Left lobe of liver (tissue), 2 donors: Measurements from ENCODE around the gene TMEM191B. TPM values are rescaled to one million over a fixed set of nuclear protein-coding genes. Genes with fewer than 3 reads are reported as not detected.
"Not testable (repeated sequence)": the region's sequence is repeated elsewhere in the genome, so short reads cannot be mapped to it uniquely, and the experiment has no call there.

Experiments used
- ATAC-seq: fragments of 200-7000 bp; cut with Tn5 transposase; one replicate; pipeline ENCODE4 v1.9.1; 2020; ENCODE audit warnings: mild to moderate bottlenecking, moderate library complexity
- DNase-seq: peaks from one replicate; pipeline ENCODE4 v3.0.0-alpha.2; 2020; ENCODE audit warnings: low spot score
- total RNA-seq: library from RNA; stranded (reverse); gene quantifications from one replicate; pipeline ENCODE4 v1.2.1, GENCODE V29; 2021
- donor health status: DM: no; HTN: no; CAD: no; lungs with moderate emphysema.
- donor health status: DM: no; HTN: yes; CAD: no.

Gene TMEM191B
- total RNA-seq, 1 donor from 2014 or later: 0.65 TPM

DNA sequence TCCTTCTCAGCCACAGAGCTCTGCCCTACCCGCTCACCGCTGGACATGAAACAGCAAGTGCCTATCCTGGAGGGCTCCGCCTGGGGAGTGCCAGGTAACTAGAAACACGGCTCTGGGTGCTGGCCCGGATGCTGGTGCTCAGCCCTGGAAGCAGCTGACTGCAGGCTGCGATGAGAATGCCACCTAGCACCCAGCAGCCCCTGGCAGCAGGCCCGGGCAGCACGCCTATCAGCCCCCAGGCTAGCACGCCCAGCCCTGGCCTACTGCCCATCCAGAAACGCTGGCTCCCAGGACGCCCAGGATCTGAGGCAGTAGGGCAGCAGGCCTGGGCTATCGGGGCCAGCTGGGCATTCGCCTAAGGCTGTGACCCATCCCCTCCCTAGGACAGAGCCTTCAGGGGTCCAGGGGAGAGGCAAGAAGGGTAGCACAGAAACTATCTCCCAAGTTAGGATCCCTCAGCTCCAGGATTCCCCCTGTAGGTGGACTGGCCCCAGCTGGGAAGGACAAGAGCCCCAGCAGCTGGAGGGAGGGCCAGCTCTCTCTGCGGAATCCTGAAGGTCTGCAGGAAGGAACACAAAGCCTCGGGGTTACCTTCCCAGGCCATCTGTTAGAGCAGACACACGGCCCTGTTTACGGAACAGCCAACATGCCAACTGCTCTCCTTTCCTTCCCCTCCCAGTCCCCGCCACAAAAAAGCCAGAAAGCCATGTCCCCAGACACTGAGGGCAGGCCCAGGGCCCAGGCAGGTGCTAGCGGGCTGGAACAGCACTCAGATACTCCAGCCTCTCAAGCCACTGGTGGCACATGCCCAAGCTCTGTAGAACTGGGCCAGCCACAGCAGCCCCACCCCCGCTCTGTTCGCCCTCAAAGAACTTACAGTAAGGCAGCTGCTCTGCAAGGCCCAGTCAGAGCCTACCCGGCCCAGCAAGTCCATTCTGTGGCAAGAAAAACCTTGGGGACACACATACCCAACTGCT, 27.0 kb downstream of the TMEM191B start:
- DNase-seq: peak; percentile 78
- ATAC-seq: peak; percentile 64

DNA sequence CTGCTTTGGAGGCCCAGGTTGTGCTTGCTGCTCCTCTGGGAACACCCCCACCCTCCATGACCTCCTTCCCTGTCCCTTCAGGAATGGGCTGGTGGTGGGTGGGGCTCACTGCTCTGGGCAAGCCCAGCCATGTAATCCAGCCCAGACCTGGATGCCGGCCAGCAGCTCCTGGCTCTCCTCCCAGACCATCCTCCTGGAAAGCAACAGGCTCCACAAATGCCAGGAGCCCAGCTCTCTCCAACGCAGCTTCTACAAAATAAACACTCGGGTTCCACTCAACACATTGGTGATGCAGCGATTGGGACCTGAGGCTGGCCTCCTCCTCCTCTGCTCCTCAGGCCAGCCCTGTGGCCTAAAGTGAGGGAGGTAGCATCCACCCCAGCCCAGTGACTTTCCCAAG, 30.9 kb downstream of the TMEM191B start:
- not testable (repeated sequence) for DNase-seq
- peak; percentile 78 for ATAC-seq

DNA sequence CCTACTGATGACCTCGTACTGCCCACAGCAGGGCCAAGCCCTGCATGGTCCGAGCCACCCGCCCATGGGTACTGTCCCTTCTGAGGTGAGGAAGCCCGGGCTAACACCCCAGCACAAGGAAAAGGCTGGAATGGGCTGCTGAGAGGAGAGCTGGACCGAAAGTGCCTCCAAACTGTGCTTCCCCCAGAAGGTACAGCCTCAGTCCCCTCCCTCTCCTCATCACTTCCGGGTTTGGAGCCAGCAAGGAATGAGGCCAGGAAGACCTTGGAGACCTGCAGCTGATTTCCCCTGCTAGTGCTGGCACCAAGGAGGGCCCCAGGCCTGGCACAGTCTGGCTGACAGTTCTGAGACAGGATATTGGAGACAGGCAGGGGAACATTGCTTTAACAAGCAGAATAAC, 31.3 kb downstream of the TMEM191B start:
- not testable (repeated sequence) for DNase-seq, ATAC-seq

DNA sequence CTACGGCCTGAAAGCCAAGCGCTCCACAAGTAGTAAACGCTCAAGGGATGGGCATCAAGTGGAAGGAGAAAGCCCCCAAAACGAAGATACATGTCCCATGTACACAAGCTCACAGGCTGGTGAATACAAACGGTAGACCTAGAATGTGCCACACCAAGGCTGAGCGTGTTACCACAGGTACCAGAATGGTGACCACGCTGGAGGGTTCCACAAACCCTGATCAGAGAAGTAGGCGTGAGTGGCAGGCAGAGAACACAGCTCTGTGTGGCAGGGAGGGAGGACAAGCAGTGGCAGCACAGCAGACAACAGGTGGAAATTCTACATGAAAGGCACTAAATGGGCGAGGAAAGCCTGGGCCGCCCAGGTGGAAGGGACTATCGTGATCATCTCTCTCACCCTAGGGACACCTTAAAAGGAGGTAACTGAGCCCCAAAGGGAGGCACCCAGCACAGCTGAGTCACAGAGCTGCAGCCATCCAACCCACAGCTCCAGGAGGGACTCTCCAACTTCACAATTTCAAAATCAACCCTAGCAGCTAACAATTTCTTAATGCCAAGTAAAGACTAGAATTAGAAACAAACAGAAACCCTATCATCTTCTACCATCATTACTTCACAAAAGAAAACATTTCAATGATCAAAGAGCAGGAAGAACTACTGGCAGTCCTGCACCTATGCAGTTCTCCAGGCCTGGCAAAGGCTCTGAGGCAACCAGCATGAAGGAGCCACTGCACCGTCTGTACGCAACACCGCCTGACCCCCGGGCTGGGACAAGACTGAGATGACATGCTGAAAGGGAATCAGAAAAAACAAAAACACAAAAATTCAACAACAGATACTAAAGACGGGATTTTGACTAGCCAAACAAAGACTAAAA, 32.7 kb downstream of the TMEM191B start:
- not testable (repeated sequence) for ATAC-seq, DNase-seq

DNA sequence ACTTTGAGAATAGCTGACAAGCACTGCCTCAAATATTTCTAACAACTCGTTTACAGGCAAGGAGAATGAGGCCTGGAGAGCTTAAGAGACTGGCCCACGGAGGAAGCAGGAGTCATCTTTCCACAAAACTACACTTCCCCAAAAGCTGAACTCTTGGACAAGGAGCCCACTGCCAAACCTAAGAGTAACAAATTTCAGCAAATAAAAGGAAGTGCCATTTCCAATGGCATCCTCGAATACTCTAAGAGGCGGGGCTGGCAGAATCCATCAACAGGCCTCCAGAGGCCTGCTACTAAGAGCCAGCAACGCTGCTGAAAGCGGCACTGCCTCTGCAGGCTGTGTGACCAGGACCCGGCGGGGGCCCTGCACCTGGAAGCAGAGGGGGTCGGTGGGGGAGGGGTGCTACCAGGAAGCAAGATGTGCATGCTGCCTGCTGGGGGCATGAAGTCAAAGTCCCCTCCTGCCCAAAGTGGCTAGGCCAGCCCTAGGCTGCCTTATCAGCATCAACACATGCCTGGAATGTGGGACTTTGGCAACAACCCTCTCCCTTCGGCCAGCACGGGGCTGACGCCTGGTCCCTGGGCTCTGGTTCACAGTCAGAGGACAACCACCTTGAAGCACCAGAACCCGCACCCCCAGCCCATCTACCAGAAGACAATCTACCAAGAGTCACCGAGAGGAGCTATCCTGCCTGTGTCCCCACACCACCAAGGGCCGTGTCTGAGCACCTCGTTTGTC, 43.1 kb downstream of the TMEM191B start:
- not testable (repeated sequence) for DNase-seq
- ATAC-seq: peak; percentile 70

DNA sequence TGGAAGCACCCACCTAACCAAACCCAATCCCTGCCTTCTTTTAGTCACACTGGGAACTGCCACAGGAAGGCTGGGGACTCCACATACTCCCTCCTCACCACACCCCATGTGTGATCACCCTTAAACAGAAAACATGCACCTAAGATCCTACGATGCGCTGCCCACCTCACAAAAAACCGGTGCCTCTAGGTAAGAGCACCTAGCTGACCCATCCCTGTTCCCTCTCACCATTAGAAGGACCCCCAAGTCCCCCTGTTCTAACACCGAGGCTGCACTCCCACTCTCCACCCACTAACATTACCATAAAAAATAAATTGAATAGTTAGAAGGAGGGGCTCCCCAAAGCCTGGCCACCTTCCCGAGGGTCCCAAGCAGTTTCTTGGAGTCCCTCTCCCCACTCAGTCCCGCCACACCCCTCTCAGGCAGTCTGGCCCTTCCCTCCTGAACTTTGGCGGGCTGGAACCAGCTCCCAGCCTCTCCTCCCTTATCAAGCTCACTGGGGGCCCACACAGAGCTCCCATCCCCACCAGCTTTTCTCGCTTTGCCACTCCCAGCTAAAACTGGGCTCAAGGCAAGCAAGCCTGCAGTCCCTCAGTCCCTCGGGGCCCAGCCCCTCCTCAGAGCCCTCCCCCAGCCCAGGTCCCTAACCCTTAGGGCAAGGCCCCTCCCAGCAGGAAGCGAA, 46.0 kb downstream of the TMEM191B start:
- DNase-seq, ATAC-seq: not testable (repeated sequence)

DNA sequence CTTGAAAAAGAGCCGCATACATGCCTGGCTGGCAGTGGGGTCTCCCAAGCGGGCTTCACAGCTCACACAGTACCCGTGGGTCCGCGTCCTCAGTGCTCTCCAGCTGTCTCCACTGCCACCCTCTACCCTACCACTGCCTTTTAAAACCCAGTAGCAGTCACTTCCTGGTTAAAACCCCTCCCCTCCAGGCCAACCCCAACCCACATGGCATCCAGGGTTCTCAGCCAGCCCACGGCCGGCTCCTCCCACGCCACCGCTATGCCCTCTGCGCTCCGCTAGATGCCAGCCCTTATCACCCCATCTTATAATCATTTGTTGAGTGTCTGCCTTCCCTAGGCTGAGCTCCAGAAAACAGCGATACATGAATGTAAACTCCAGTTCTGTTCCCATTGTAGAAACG, 47.0 kb downstream of the TMEM191B start:
- not testable (repeated sequence) for DNase-seq
- peak; percentile 67 for ATAC-seq

DNA sequence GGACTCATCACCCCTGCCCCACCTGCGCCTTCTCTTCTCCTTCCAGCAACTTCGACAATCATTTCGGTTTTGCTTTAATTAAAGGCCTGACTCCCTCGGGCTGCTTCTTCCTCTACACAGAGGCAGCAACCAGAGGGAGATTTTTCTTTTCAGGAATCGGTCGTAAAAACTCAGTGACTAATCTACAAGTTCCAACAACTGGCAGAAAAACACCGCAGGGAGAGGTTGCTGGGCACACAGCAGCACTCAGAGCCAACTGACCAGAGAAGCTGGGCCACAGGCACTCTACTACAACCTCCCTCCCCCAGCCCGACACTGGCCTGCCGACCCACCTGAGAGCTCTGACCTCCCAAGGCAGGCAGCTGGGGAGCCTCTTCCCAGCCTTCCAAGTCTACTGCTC, 48.1 kb downstream of the TMEM191B start:
- ATAC-seq: not testable (repeated sequence)

DNA sequence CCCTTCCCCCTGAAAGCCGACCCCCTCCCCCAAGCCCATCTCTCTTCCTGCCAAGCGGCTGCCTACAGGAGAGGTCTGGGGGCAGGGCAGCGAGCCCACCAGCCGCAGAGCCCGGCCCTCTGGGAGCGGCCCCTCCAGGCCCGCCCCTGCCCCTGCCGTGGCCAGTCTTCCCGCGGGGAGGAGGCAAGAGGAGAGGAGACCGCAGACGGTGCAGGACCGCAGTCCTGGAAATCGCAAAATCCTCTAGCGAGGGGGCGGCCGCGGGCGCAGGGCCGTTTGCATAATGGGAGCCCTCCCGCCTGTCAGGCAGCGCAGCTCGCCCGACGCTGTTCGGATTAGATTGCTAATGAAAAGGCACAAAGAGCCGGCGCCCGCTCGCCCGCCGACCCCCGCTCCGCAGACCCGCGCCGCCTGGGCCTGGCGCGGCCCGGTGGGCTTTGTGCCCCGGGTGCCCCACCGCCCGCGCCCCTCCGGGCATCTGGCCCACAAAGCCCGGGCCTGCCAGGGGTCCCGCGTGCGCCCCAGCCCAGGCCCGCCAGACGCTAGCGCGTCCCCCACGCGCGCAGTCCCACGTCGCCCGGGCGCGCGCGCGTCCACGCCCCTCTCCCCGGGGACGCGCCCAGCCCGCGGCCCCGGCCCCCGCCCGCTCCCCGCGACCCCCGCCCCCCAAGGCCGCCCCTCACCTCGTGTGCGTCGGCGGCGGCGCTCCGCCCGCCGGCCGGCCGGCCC, 49.7 kb downstream of the TMEM191B start:
- peak; percentile 4 for ATAC-seq
- DNase-seq: not testable (repeated sequence)

More for the DNA sequence above, 48.1 kb downstream of the TMEM191B start:
- DNase-seq: not testable (repeated sequence)

DNA sequence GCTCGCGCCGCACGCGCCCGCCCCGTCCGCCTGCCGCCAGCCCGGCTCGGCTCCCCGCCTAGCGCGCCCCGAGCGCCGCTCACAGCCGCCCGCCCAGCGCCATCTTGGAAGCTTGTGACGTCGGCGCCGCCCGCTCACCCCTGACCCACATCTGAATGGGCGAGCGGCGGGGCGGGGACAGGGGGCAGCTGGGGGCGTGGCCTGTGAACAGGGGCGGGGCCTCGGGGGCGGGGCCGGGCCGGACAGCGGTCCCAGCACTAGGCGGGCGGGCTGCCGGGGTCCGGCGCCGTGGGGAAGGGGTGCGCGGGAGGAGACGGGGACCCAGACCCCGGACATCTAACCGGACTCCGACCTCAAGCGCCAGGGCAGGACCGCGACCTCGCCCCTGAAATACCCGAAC, 50.2 kb downstream of the TMEM191B start:
- DNase-seq (peak; percentile 57), ATAC-seq (peak; percentile 94)

Other genes starting within 250 kb of the TMEM191B start
- gene GGTLC3, start 9.6 kb upstream of the TMEM191B start, total RNA-seq: not detected
- 0.08 TPM for gene RIMBP3, start 84.1 kb downstream of the TMEM191B start, total RNA-seq